H1 (cell line): Measurements from ENCODE around the gene MRAP. TPM values are rescaled to one million over a fixed set of nuclear protein-coding genes. Genes with fewer than 3 reads are reported as not detected.

Experiments used
- CTCF ChIA-PET: fragments of 300-600 bp; sonication (Branson Sonifier 250); formaldehyde crosslinking; loops from one replicate; lab custom pipeline; 2021; ENCODE audit not compliant: partially characterized antibody; lab: Charles Lee
- POLR2A ChIA-PET: fragments of 300-600 bp; sonication (Branson Sonifier 250); formaldehyde crosslinking; loops from one replicate; lab custom pipeline; 2021; ENCODE audit warnings: inconsistent platforms; ENCODE audit not compliant: partially characterized antibody; lab: Charles Lee
- DNase-seq, 2 experiments: peaks; one replicate each; pipeline versions ENCODE4 v3.0.0 to v3.0.0-alpha.2; 2010 to 2022; ENCODE audit warnings: low spot score in 2 of 2, low read depth in 1 of 2, mixed read lengths in 1 of 2
- FAIRE-seq: peaks from 2 replicates; lab custom pipeline; 2011; peaks lifted over from hg19 to GRCh38; lab: Jason Lieb, UNC
- H2AFZ ChIP-seq: 2 replicates; pipeline ENCODE4 v1.8.1; 2012; ENCODE audit warnings: low read length, inconsistent platforms
- H2AK5ac ChIP-seq: 2 replicates; pipeline ENCODE4 v1.6.1; 2013; ENCODE audit warnings: low read depth, low read length
- H2BK120ac ChIP-seq: replicated peaks from 2 replicates; pipeline ENCODE3; 2013; ENCODE audit warnings: low read depth, low read length, inconsistent platforms
- H2BK12ac ChIP-seq: 2 replicates; pipeline ENCODE4 v1.6.1; 2013; ENCODE audit warnings: low read depth, low read length
- H2BK15ac ChIP-seq: 2 replicates; pipeline ENCODE4 v1.6.1; 2013; ENCODE audit warnings: low read length
- H2BK20ac ChIP-seq: 2 replicates; pipeline ENCODE4 v1.6.1; 2013; ENCODE audit warnings: low read length
- H2BK5ac ChIP-seq: 2 replicates; pipeline ENCODE4 v1.6.1; 2013; ENCODE audit warnings: low read depth, low read length
- H3K14ac ChIP-seq: 2 replicates; pipeline ENCODE4 v1.6.1; 2013; ENCODE audit warnings: inconsistent platforms; ENCODE audit not compliant: insufficient read length
- H3K18ac ChIP-seq: 2 replicates; pipeline ENCODE4 v1.6.1; 2013; ENCODE audit warnings: low read length; ENCODE audit errors: extremely low read depth
- H3K23ac ChIP-seq: 2 replicates; pipeline ENCODE4 v1.6.1; 2013; ENCODE audit warnings: inconsistent platforms; ENCODE audit not compliant: insufficient read length
- H3K23me2 ChIP-seq: 2 replicates; pipeline ENCODE4 v1.6.1; 2013; ENCODE audit warnings: low read depth, low read length
- H3K27ac ChIP-seq: 2 replicates; pipeline ENCODE4 v1.6.1; 2011; ENCODE audit warnings: low read depth, low read length, inconsistent platforms
- H3K27me3 ChIP-seq, 4 experiments: replicated peaks in 1 of 4; 1 replicate in 1 of 4; 2 replicates in 3 of 4; pipeline versions ENCODE4 v1.6.1 to v1.8.1; 2011 to 2013; ENCODE audit warnings: low read length in 3 of 4, mild to moderate bottlenecking in 3 of 4, inconsistent platforms in 2 of 4, mixed read lengths in 2 of 4, moderate library complexity in 1 of 4; ENCODE audit not compliant: control insufficient read depth in 3 of 4, insufficient read depth in 3 of 4; ENCODE audit errors: extremely low read depth in 1 of 4
- H3K36me3 ChIP-seq, 4 experiments: 2 replicates each; pipeline versions ENCODE4 v1.6.1 to v1.8.1; 2011 to 2013; ENCODE audit warnings: mild to moderate bottlenecking in 4 of 4, low read length in 3 of 4, moderate library complexity in 2 of 4, control low read depth in 1 of 4, inconsistent platforms in 1 of 4; ENCODE audit not compliant: insufficient read depth in 4 of 4, control insufficient read depth in 2 of 4
- H3K4ac ChIP-seq: replicated peaks from 2 replicates; pipeline ENCODE3; 2013; ENCODE audit warnings: low read length, low read depth, mixed read lengths, inconsistent platforms; ENCODE audit not compliant: insufficient read length
- H3K4me1 ChIP-seq, 4 experiments: replicated peaks in 1 of 4; 1 replicate in 1 of 4; 2 replicates in 3 of 4; pipeline versions ENCODE4 v1.6.1 to v1.8.1; 2011 to 2013; ENCODE audit warnings: low read length in 3 of 4, inconsistent platforms in 2 of 4, mixed read lengths in 1 of 4; ENCODE audit not compliant: insufficient read depth in 4 of 4, control insufficient read depth in 3 of 4
- H3K4me2 ChIP-seq, 2 experiments: 2 replicates each; pipeline versions ENCODE4 v1.6.1 to v1.8.1; 2011 to 2013; ENCODE audit warnings: low read depth in 2 of 2, low read length in 2 of 2, control low read depth in 1 of 2, inconsistent platforms in 1 of 2, mild to moderate bottlenecking in 1 of 2; ENCODE audit not compliant: insufficient read depth in 1 of 2
- H3K4me3 ChIP-seq, 4 experiments: fragments of 200-600, 300-600 bp in 1 of 4; sonication (generic), shearing (Covaris generic), sonication (Bioruptor Twin) in 1 of 4; 2 replicates each; pipeline versions ENCODE4 v1.5.1 to v1.8.1; 2011 to 2016; ENCODE audit warnings: low read length in 4 of 4, low read depth in 3 of 4, control low read depth in 2 of 4, inconsistent platforms in 2 of 4, mild to moderate bottlenecking in 2 of 4, mixed read lengths in 1 of 4, moderate library complexity in 1 of 4; ENCODE audit not compliant: insufficient read depth in 2 of 4; ENCODE audit errors: extremely low read depth in 1 of 4
- H3K56ac ChIP-seq: replicated peaks from 2 replicates; pipeline ENCODE3; 2013; ENCODE audit warnings: low read depth, mild to moderate bottlenecking, mixed read lengths, low read length, inconsistent platforms; ENCODE audit not compliant: insufficient read length
- H3K79me1 ChIP-seq: 2 replicates; pipeline ENCODE4 v1.6.1; 2013; ENCODE audit warnings: low read depth, low read length, control low read depth
- H3K79me2 ChIP-seq, 2 experiments: 2 replicates each; pipeline versions ENCODE4 v1.6.1 to v1.8.1; 2012 to 2013; ENCODE audit warnings: low read length in 2 of 2, mild to moderate bottlenecking in 2 of 2, inconsistent platforms in 1 of 2; ENCODE audit not compliant: insufficient read depth in 2 of 2, control insufficient read depth in 1 of 2
- H3K9ac ChIP-seq, 4 experiments: replicated peaks in 1 of 4; 1 replicate in 1 of 4; 2 replicates in 3 of 4; pipeline versions ENCODE4 v1.6.1 to v1.8.1; 2011 to 2013; ENCODE audit warnings: low read depth in 3 of 4, low read length in 3 of 4, control low read depth in 2 of 4, mild to moderate bottlenecking in 2 of 4, moderate library complexity in 2 of 4, inconsistent platforms in 1 of 4; ENCODE audit errors: extremely low read depth in 1 of 4
- H3K9me3 ChIP-seq, 2 experiments: 2 replicates each; pipeline versions ENCODE4 v1.6.1 to v1.8.1; 2012 to 2013; ENCODE audit warnings: mild to moderate bottlenecking in 2 of 2, moderate library complexity in 2 of 2, control low read depth in 1 of 2, inconsistent platforms in 1 of 2, low read depth in 1 of 2, low read length in 1 of 2, mixed read lengths in 1 of 2; ENCODE audit not compliant: insufficient read depth in 2 of 2
- H4K20me1 ChIP-seq, 2 experiments: replicated peaks in 1 of 2; 2 replicates each; pipeline versions ENCODE3 to v1.8.1; 2011 to 2013; ENCODE audit warnings: inconsistent platforms in 2 of 2, low read length in 2 of 2, mild to moderate bottlenecking in 1 of 2; ENCODE audit not compliant: insufficient read depth in 2 of 2, control insufficient read depth in 1 of 2
- H4K5ac ChIP-seq: 2 replicates; pipeline ENCODE4 v1.6.1; 2013; ENCODE audit warnings: low read length, low read depth, mixed read lengths, inconsistent platforms; ENCODE audit not compliant: insufficient read length
- H4K8ac ChIP-seq: 2 replicates; pipeline ENCODE4 v1.8.0; 2013; ENCODE audit warnings: mild to moderate bottlenecking, moderate library complexity, low read length, inconsistent platforms; ENCODE audit not compliant: insufficient read depth; ENCODE audit errors: extremely low read depth
- H4K91ac ChIP-seq: replicated peaks from 2 replicates; pipeline ENCODE3; 2013; ENCODE audit warnings: low read length, mixed read lengths, inconsistent platforms; ENCODE audit not compliant: insufficient read length
- ASH2L ChIP-seq: fragments of 200-600, 300-600 bp; sonication (generic); IDR thresholded peaks from one replicate; pipeline ENCODE4 v1.7.1; 2017; ENCODE audit warnings: low read length
- ATF2 ChIP-seq: IDR thresholded peaks from 2 replicates; pipeline ENCODE4 v1.6.1; 2012; ENCODE audit warnings: low read length, inconsistent platforms
- CBX5 ChIP-seq: fragments of 300-800, 300-1000 bp; sonication (generic); IDR thresholded peaks from 2 replicates; pipeline ENCODE4 v1.7.1; 2016; ENCODE audit warnings: antibody characterized with exemption, low read length, low read depth
- CHD1 ChIP-seq: IDR thresholded peaks from 2 replicates; pipeline ENCODE4 v1.6.1; 2012; ENCODE audit warnings: low read depth, low read length, improper control_type of control experiment
- HDAC6 ChIP-seq: IDR thresholded peaks from one replicate; pipeline ENCODE4 v1.7.1; 2012; ENCODE audit warnings: low read depth, mild to moderate bottlenecking, inconsistent platforms, low read length, moderate library complexity
- JUND ChIP-seq: IDR thresholded peaks from 2 replicates; pipeline ENCODE4 v1.6.1; 2011; ENCODE audit warnings: mild to moderate bottlenecking, improper control_type of control experiment, low read length
- KDM4A ChIP-seq: IDR thresholded peaks from one replicate; pipeline ENCODE4 v1.7.1; 2012; ENCODE audit warnings: low read depth, mild to moderate bottlenecking, moderate library complexity, low read length, inconsistent platforms; ENCODE audit not compliant: severe bottlenecking
- POLR2A ChIP-seq, 2 experiments: IDR thresholded peaks; 1 replicate in 1 of 2; 2 replicates in 1 of 2; pipeline ENCODE4 v1.6.1; 2011; ENCODE audit warnings: low read depth in 2 of 2, low read length in 2 of 2, mild to moderate bottlenecking in 2 of 2; ENCODE audit errors: control extremely low read depth in 1 of 2
- RAD21 ChIP-seq, 2 experiments: IDR thresholded peaks in 1 of 2; conservative IDR thresholded peaks in 1 of 2; 2 replicates each; pipeline ENCODE4 v1.6.1; 2011; ENCODE audit warnings: low read depth in 2 of 2, low read length in 2 of 2, improper control_type of control experiment in 1 of 2, inconsistent platforms in 1 of 2, mild to moderate bottlenecking in 1 of 2, moderate library complexity in 1 of 2
- TCF12 ChIP-seq: IDR thresholded peaks from 2 replicates; pipeline ENCODE4 v1.6.1; 2011; ENCODE audit warnings: low read depth, mild to moderate bottlenecking, low read length
- WGBS, 2 experiments: shearing (Covaris generic) in 1 of 2; methylation state at CpG; one replicate each; pipeline versions ENCODE4 v1.1.6 to v1.1.7; 2013 to 2015; ENCODE audit warnings: low lambda C conversion rate in 2 of 2, mixed read lengths in 2 of 2, inconsistent platforms in 1 of 2, low coverage in 1 of 2, missing lambda C conversion rate in 1 of 2; ENCODE audit not compliant: insufficient replicate concordance in 2 of 2, insufficient coverage in 1 of 2, insufficient read length in 1 of 2; ENCODE audit errors: extremely low coverage in 1 of 2, missing lambda C conversion rate in 1 of 2; 5-methylcytosine and 5-hydroxymethylcytosine counted together
- polyA plus RNA-seq, 7 experiments: library from polyadenylated mRNA; depleted of rRNA in 3 of 7; stranded (reverse) in 5 of 7; unstranded in 2 of 7; fragments of >200 nt in 5 of 7; fragments of 200-250 nt in 2 of 7; gene quantifications; 1 replicate in 5 of 7; 2 replicates in 1 of 7; 4 replicates in 1 of 7; pipeline versions ENCODE4 v1.2.1 to v1.2.3, GENCODE V29; 2011 to 2013; ENCODE audit warnings: missing spikeins in 2 of 7, mixed read lengths in 2 of 7
- total RNA-seq: library from RNA; stranded (reverse); fragmentation: NEBNext Ultra II Directional; extraction: Animal tissue kit (Norgen Biotek cat#: 25700); gene quantifications from 2 replicates; pipeline ENCODE4 v1.2.1, GENCODE V29; 2021

The MRAP gene
- total and polyA plus RNA-seq, 2 of the 8 experiments (the other 6 are each of a cell fraction or from before 2014, with no cell fraction given), result not detected

- Histone ChIP-seq H2BK120ac (no peak overlapping the region), H3K27me3 (no peaks in the 10 kb centered on the region), H3K14ac (no peak overlapping the region), H4K5ac (no peak overlapping the region), H3K23ac (no peak overlapping the region), H2BK15ac (no peak overlapping the region), H3K9me3 (no peaks in the 10 kb centered on the region), H3K36me3 (peaks cover 4 to 48% (median 30%) of the 10 kb centered on the region in 4 experiments), H2AFZ (no peak overlapping the region), H3K4me3 (no peak overlapping the region), H2BK5ac (no peak overlapping the region), H2AK5ac (no peak overlapping the region), H3K4me2 (no peak overlapping the region), H3K56ac (no peak overlapping the region), H2BK12ac (no peak overlapping the region), H4K91ac (no peak overlapping the region), H3K18ac (no peak overlapping the region), H3K23me2 (no peaks in the 10 kb centered on the region), H3K9ac (no peak overlapping the region), H3K4me1 (no peaks in the 10 kb centered on the region), H3K27ac (no peak overlapping the region), H3K4ac (no peak overlapping the region), H3K79me1 (no peaks in the 10 kb centered on the region; the same call in 1 of the 2 replicates), H3K79me2 (peaks cover 0 to 16% of the 10 kb centered on the region in 2 experiments; a peak in 1 of 4 replicates), H4K20me1 (peaks cover 0 to 2% of the 10 kb centered on the region in 2 experiments), H2BK20ac (no peak overlapping the region), H4K8ac (no peak overlapping the region)
- TF ChIP-seq JUND (no peak), POLR2A (IDR thresholded peaks at IDR 0.05; ENCODE audit: control extremely low read depth in 1 of 2, low read depth in 2 of 2, low read length in 2 of 2) (no peak), KDM4A (no peak), RAD21 (IDR thresholded peaks at IDR 0.05 in 1 of 2, conservative IDR thresholded peaks at IDR 0.05 in 1 of 2; ENCODE audit: low read depth in 2 of 2, low read length in 2 of 2) (no peak), TCF12 (no peak), ASH2L (no peak), CHD1 (no peak), ATF2 (no peak), CBX5 (no peak), HDAC6 (no peak)
- CTCF ChIA-PET, result no interaction called here
- POLR2A ChIA-PET, result no interaction called here
- 89% methylated on average over 4 of the region's 4 CpGs; no CpG with 5 or more reads in 1 of the 2 experiments for WGBS, 2 experiments
- FAIRE-seq (no peak), DNase-seq (no peak)
Observed at GRCh38 chr21:32270748-32271147, 27.9 kb upstream of the MRAP start.
